ENCODE results near the gene AADAT.

The AADAT gene

GRCh38 chr4:170022211-170022610, 67.5 kb downstream of the AADAT start:
- no peak overlapping the region for H3K4me3 ChIP-seq (ENCODE audit: insufficient read length, low read depth)
- no peaks in the 10 kb centered on the region for H3K36me3 ChIP-seq (ENCODE audit: insufficient read depth, insufficient read length, low read length)
- no peaks in the 10 kb centered on the region for H3K9me3 ChIP-seq (ENCODE audit: insufficient read depth, low read length)
- H3K4me1 ChIP-seq (ENCODE audit: insufficient read depth, insufficient read length) = no peaks in the 10 kb centered on the region
- H3K27me3 ChIP-seq (ENCODE audit: insufficient read depth, insufficient read length) = peaks cover 14% of the 10 kb centered on the region
- H3K9ac ChIP-seq (ENCODE audit: insufficient read length, low read depth) = no peak overlapping the region
- no peak for TF ChIP-seq YY1 (IDR thresholded peaks at IDR 0.05; ENCODE audit: insufficient read depth, insufficient read length)
- no peak for TF ChIP-seq SUZ12 (IDR thresholded peaks at IDR 0.05; ENCODE audit: extremely low read depth, insufficient read depth, insufficient read length)
- no peak for TF ChIP-seq ZNF274 (IDR thresholded peaks at IDR 0.05; ENCODE audit: low read depth, low read length)
- DNase-seq (ENCODE audit: low read depth, low spot score) = no peak

GRCh38 chr4:170017252-170017651, 72.5 kb downstream of the AADAT start:
- Histone ChIP-seq H3K27me3 (ENCODE audit: insufficient read depth, insufficient read length) (no peaks in the 10 kb centered on the region), H3K4me1 (ENCODE audit: insufficient read depth, insufficient read length) (no peaks in the 10 kb centered on the region), H3K36me3 (ENCODE audit: insufficient read depth, insufficient read length, low read length) (no peaks in the 10 kb centered on the region), H3K4me3 (ENCODE audit: insufficient read length, low read depth) (no peak overlapping the region), H3K9ac (ENCODE audit: insufficient read length, low read depth) (no peak overlapping the region), H3K9me3 (ENCODE audit: insufficient read depth, low read length) (no peaks in the 10 kb centered on the region)
- no peak for TF ChIP-seq YY1 (IDR thresholded peaks at IDR 0.05; ENCODE audit: insufficient read depth, insufficient read length)
- no peak for TF ChIP-seq SUZ12 (IDR thresholded peaks at IDR 0.05; ENCODE audit: extremely low read depth, insufficient read depth, insufficient read length)
- TF ChIP-seq ZNF274 (IDR thresholded peaks at IDR 0.05; ENCODE audit: low read depth, low read length) = no peak
- DNase-seq (ENCODE audit: low read depth, low spot score) = no peak

- H3K4me3 ChIP-seq (ENCODE audit: insufficient read length, low read depth) = no peak overlapping the region
- TF ChIP-seq YY1 (IDR thresholded peaks at IDR 0.05; ENCODE audit: insufficient read depth, insufficient read length) (no peak), SUZ12 (IDR thresholded peaks at IDR 0.05; ENCODE audit: extremely low read depth, insufficient read depth, insufficient read length) (no peak), ZNF274 (IDR thresholded peaks at IDR 0.05; ENCODE audit: low read depth, low read length) (no peak)
- DNase-seq (ENCODE audit: low read depth, low spot score) = no peak
These were observed 74.5 kb downstream of the AADAT start for GRCh38 chr4:170015285-170015684.

GRCh38 chr4:170014359-170015011, 75.3 kb downstream of the AADAT start:
- Histone ChIP-seq H3K4me1 (ENCODE audit: insufficient read depth, insufficient read length) (no peaks in the 10 kb centered on the region), H3K27me3 (ENCODE audit: insufficient read depth, insufficient read length) (no peaks in the 10 kb centered on the region), H3K9me3 (ENCODE audit: insufficient read depth, low read length) (no peaks in the 10 kb centered on the region), H3K36me3 (ENCODE audit: insufficient read depth, insufficient read length, low read length) (no peaks in the 10 kb centered on the region), H3K4me3 (ENCODE audit: insufficient read length, low read depth) (no peak overlapping the region), H3K9ac (ENCODE audit: insufficient read length, low read depth) (no peak overlapping the region)
- TF ChIP-seq SUZ12 (IDR thresholded peaks at IDR 0.05; ENCODE audit: extremely low read depth, insufficient read depth, insufficient read length) (no peak), YY1 (IDR thresholded peaks at IDR 0.05; ENCODE audit: insufficient read depth, insufficient read length) (no peak), ZNF274 (IDR thresholded peaks at IDR 0.05; ENCODE audit: low read depth, low read length) (no peak)
- DNase-seq (ENCODE audit: low read depth, low spot score) = no peak

More at GRCh38 chr4:170015285-170015684, 74.5 kb downstream of the AADAT start:
- no peaks in the 10 kb centered on the region for H3K4me1 ChIP-seq (ENCODE audit: insufficient read depth, insufficient read length)
- H3K27me3 ChIP-seq (ENCODE audit: insufficient read depth, insufficient read length) = no peaks in the 10 kb centered on the region
- no peaks in the 10 kb centered on the region for H3K36me3 ChIP-seq (ENCODE audit: insufficient read depth, insufficient read length, low read length)
- H3K9me3 ChIP-seq (ENCODE audit: insufficient read depth, low read length) = no peaks in the 10 kb centered on the region
- no peak overlapping the region for H3K9ac ChIP-seq (ENCODE audit: insufficient read length, low read depth)

GRCh38 chr4:170012629-170012958, 77.2 kb downstream of the AADAT start:
- Histone ChIP-seq H3K36me3 (ENCODE audit: insufficient read depth, insufficient read length, low read length) (no peaks in the 10 kb centered on the region), H3K9me3 (ENCODE audit: insufficient read depth, low read length) (no peaks in the 10 kb centered on the region), H3K4me3 (ENCODE audit: insufficient read length, low read depth) (no peak overlapping the region), H3K27me3 (ENCODE audit: insufficient read depth, insufficient read length) (no peaks in the 10 kb centered on the region), H3K9ac (ENCODE audit: insufficient read length, low read depth) (no peak overlapping the region), H3K4me1 (ENCODE audit: insufficient read depth, insufficient read length) (no peaks in the 10 kb centered on the region)
- TF ChIP-seq ZNF274 (IDR thresholded peaks at IDR 0.05; ENCODE audit: low read depth, low read length) = no peak
- no peak for TF ChIP-seq SUZ12 (IDR thresholded peaks at IDR 0.05; ENCODE audit: extremely low read depth, insufficient read depth, insufficient read length)
- no peak for TF ChIP-seq YY1 (IDR thresholded peaks at IDR 0.05; ENCODE audit: insufficient read depth, insufficient read length)
- DNase-seq (ENCODE audit: low read depth, low spot score) = no peak

- Histone ChIP-seq H3K9me3 (ENCODE audit: insufficient read depth, low read length) (no peaks in the 10 kb centered on the region), H3K4me3 (ENCODE audit: insufficient read length, low read depth) (no peak overlapping the region), H3K36me3 (ENCODE audit: insufficient read depth, insufficient read length, low read length) (no peaks in the 10 kb centered on the region), H3K27me3 (ENCODE audit: insufficient read depth, insufficient read length) (no peaks in the 10 kb centered on the region), H3K4me1 (ENCODE audit: insufficient read depth, insufficient read length) (no peaks in the 10 kb centered on the region), H3K9ac (ENCODE audit: insufficient read length, low read depth) (no peak overlapping the region)
- TF ChIP-seq ZNF274 (IDR thresholded peaks at IDR 0.05; ENCODE audit: low read depth, low read length) (no peak), YY1 (IDR thresholded peaks at IDR 0.05; ENCODE audit: insufficient read depth, insufficient read length) (no peak), SUZ12 (IDR thresholded peaks at IDR 0.05; ENCODE audit: extremely low read depth, insufficient read depth, insufficient read length) (no peak)
- no peak for DNase-seq (ENCODE audit: low read depth, low spot score)
These were observed 77.7 kb downstream of the AADAT start for GRCh38 chr4:170011921-170012628.
